ENCODE results near the gene SSBP3.

DNA sequence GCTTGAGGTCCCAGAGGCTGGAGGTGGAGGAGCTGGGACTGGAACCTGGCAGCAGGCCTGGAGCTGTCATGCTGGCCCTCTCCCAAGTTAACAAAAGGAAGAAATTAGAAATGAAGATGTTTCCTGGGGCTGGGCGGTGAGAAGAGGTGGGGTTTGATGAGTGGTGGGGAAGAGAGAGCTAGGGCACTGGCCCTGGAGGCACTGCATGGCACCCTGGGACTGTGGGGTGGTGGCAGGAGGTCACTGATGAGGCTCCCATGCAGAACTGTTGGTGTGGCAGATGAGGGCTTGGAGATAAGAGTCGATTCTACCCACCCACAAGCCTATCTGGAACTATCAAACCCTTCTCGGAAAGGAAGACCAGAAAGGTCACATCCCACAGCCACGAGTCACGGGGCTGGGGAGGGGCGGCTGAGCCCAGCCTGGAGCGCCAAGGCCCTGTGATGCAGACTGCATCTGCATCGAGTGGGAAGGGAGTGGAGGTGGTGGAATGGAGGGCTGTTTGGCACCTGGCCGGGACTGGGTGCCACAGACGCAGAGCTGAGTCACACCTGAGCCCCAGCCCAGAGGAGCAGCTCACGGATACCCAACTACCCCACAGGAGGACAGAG, 176.8 kb downstream of the SSBP3 start:
- TF ChIP-seq, protein P1, sequence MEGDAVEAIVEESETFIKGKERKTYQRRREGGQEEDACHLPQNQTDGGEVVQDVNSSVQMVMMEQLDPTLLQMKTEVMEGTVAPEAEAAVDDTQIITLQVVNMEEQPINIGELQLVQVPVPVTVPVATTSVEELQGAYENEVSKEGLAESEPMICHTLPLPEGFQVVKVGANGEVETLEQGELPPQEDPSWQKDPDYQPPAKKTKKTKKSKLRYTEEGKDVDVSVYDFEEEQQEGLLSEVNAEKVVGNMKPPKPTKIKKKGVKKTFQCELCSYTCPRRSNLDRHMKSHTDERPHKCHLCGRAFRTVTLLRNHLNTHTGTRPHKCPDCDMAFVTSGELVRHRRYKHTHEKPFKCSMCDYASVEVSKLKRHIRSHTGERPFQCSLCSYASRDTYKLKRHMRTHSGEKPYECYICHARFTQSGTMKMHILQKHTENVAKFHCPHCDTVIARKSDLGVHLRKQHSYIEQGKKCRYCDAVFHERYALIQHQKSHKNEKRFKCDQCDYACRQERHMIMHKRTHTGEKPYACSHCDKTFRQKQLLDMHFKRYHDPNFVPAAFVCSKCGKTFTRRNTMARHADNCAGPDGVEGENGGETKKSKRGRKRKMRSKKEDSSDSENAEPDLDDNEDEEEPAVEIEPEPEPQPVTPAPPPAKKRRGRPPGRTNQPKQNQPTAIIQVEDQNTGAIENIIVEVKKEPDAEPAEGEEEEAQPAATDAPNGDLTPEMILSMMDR (IDR thresholded peaks at IDR 0.05) = no peak
- TF ChIP-seq POLR2AphosphoS5 (IDR thresholded peaks at IDR 0.05) = no peak

Measured in suprapubic skin (tissue), 3 donors.